ENCODE measurements around the gene UHRF2. TPM values are rescaled to one million over a fixed set of nuclear protein-coding genes. Genes with fewer than 3 reads are reported as not detected.

The UHRF2 gene
- total and polyA plus RNA-seq, 2 of the 4 experiments (the other 2 are of a cell fraction): 27.6 to 37.3 TPM

GRCh38 chr9:6488395-6488794 is 75.4 kb downstream of the UHRF2 start:
- Histone ChIP-seq H3K27me3 (ENCODE audit: control insufficient read depth, insufficient read depth, low read length) (no peaks in the 10 kb centered on the region), H4K20me1 (ENCODE audit: insufficient read depth, low read length) (no peaks in the 10 kb centered on the region), H3K27ac (ENCODE audit: insufficient read depth, low read length) (no peak overlapping the region), H2AFZ (replicated peaks; ENCODE audit: low read length, poor library complexity) (no peak overlapping the region), H4K5ac (ENCODE audit: low read depth, low read length) (no peak overlapping the region), H3K9me3 (ENCODE audit: control insufficient read depth, insufficient read depth, low read length) (no peaks in the 10 kb centered on the region), H2BK120ac (ENCODE audit: low read depth, low read length) (no peak overlapping the region), H2BK15ac (ENCODE audit: low read depth, low read length) (no peak overlapping the region), H3K9ac (ENCODE audit: low read depth, low read length) (no peak overlapping the region), H3K4me1 (ENCODE audit: control insufficient read depth, insufficient read depth, low read length) (no peaks in the 10 kb centered on the region), H3K23ac (ENCODE audit: low read depth, low read length) (no peak overlapping the region), H3K9me1 (ENCODE audit: insufficient read depth, low read length) (peaks cover 5% of the 10 kb centered on the region; the same call in 1 of the 2 replicates), H3K14ac (replicated peaks; ENCODE audit: low read depth, low read length) (no peak overlapping the region), H2BK5ac (ENCODE audit: low read depth, low read length, poor library complexity, severe bottlenecking) (no peak overlapping the region), H3K18ac (ENCODE audit: low read depth, low read length) (no peak overlapping the region), H4K91ac (ENCODE audit: insufficient read depth, low read depth, low read length) (no peak overlapping the region), H3K79me1 (ENCODE audit: low read depth in 1 of 2, low read length in 2 of 2) (peaks cover 28 to 46% of the 10 kb centered on the region in 2 experiments), H3K4me3 (ENCODE audit: insufficient read depth, low read depth, low read length) (no peak overlapping the region), H4K8ac (ENCODE audit: low read depth in 2 of 2, low read length in 2 of 2) (no peak overlapping the region), H2AK5ac (ENCODE audit: low read depth, low read length) (no peak overlapping the region), H3K4me2 (ENCODE audit: low read depth, low read length) (no peak overlapping the region), H3K4ac (ENCODE audit: low read depth, low read length) (no peak overlapping the region), H3K36me3 (ENCODE audit: control insufficient read depth, insufficient read depth, low read length) (peaks cover 31% of the 10 kb centered on the region), H3K56ac (ENCODE audit: extremely low read depth, insufficient read depth, low read length) (no peak overlapping the region), H2BK20ac (ENCODE audit: low read depth, low read length) (no peak overlapping the region), H2AK9ac (replicated peaks; ENCODE audit: low read depth, low read length, poor library complexity) (no peak overlapping the region)
- no peak for DNase-seq
- POLR2A ChIA-PET (ENCODE audit: unreplicated experiment): no interaction called here
- CTCF ChIA-PET: no interaction called here
- no CpG with 5 or more reads among the region's 7 CpGs for WGBS, 2 experiments (ENCODE audit: extremely low coverage in 2 of 2, insufficient read length in 1 of 2)
- dilution Hi-C loops (cut with HindIII; ENCODE audit: low sequenced_read_pairs, unreplicated experiment) (no loop called here), intact Hi-C loops (cut with micrococcal nuclease) (no loop called here), in situ Hi-C loops (cut with MboI; ENCODE audit: low sequenced_read_pairs) (no loop called here)
- TF ChIP-seq CTCF (conservative IDR thresholded peaks at IDR 0.05; ENCODE audit: low read depth, low read length) (no peak), SMC3 (IDR thresholded peaks at IDR 0.05; ENCODE audit: low read depth, low read length) (no peak), BHLHE40 (IDR thresholded peaks at IDR 0.05; ENCODE audit: low read depth, low read length) (no peak), MXI1 (IDR thresholded peaks at IDR 0.05; ENCODE audit: borderline replicate concordance, low read depth, low read length) (no peak), MAFK (IDR thresholded peaks at IDR 0.05; ENCODE audit: low read depth, low read length) (no peak), RAD21 (IDR thresholded peaks at IDR 0.05; ENCODE audit: low read length) (no peak), RFX5 (IDR thresholded peaks at IDR 0.05; ENCODE audit: low read depth, low read length) (no peak), FOS (IDR thresholded peaks at IDR 0.05; ENCODE audit: low read depth, low read length) (no peak), CHD1 (IDR thresholded peaks at IDR 0.05; ENCODE audit: low read depth, low read length) (no peak), CEBPB (IDR thresholded peaks at IDR 0.05; ENCODE audit: low read depth, low read length) (no peak), MAZ (IDR thresholded peaks at IDR 0.05; ENCODE audit: borderline replicate concordance, low read depth, low read length) (no peak), POLR2A (IDR thresholded peaks at IDR 0.05; ENCODE audit: low read depth, low read length) (no peak), USF2 (IDR thresholded peaks at IDR 0.05; ENCODE audit: low read depth, low read length) (no peak), NFE2L2 (IDR thresholded peaks at IDR 0.05; ENCODE audit: low read depth, low read length) (no peak), RCOR1 (IDR thresholded peaks at IDR 0.05; ENCODE audit: insufficient replicate concordance, low read length) (no peak)
- TF ChIP-seq, protein P1, sequence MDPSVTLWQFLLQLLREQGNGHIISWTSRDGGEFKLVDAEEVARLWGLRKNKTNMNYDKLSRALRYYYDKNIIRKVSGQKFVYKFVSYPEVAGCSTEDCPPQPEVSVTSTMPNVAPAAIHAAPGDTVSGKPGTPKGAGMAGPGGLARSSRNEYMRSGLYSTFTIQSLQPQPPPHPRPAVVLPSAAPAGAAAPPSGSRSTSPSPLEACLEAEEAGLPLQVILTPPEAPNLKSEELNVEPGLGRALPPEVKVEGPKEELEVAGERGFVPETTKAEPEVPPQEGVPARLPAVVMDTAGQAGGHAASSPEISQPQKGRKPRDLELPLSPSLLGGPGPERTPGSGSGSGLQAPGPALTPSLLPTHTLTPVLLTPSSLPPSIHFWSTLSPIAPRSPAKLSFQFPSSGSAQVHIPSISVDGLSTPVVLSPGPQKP (IDR thresholded peaks at IDR 0.05; ENCODE audit: borderline replicate concordance, low read depth, low read length): no peak
- BruUV-seq (replicated peaks): no TSS peak
- ATAC-seq (ENCODE audit: low read depth): no peak
